H1 (cell line): ENCODE data around the gene SCG5. TPM values are rescaled to one million over a fixed set of nuclear protein-coding genes. Genes with fewer than 3 reads are reported as not detected.

Experiments
- FOSL1 ChIP-seq: IDR thresholded peaks from 2 replicates; pipeline ENCODE4 v1.6.1; 2011; ENCODE audit warnings: mild to moderate bottlenecking, low read depth, low read length, moderate library complexity; ENCODE audit not compliant: insufficient read depth
- JUND ChIP-seq: IDR thresholded peaks from 2 replicates; pipeline ENCODE4 v1.6.1; 2011; ENCODE audit warnings: mild to moderate bottlenecking, improper control_type of control experiment, low read length
- SIX5 ChIP-seq: IDR thresholded peaks from 2 replicates; pipeline ENCODE4 v1.6.1; 2011; ENCODE audit warnings: mild to moderate bottlenecking, low read depth, low read length
- polyA plus RNA-seq, 7 experiments: library from polyadenylated mRNA; depleted of rRNA in 3 of 7; stranded (reverse) in 5 of 7; unstranded in 2 of 7; fragments of >200 nt in 5 of 7; fragments of 200-250 nt in 2 of 7; gene quantifications; 1 replicate in 5 of 7; 2 replicates in 1 of 7; 4 replicates in 1 of 7; pipeline versions ENCODE4 v1.2.1 to v1.2.3, GENCODE V29; 2011 to 2013; ENCODE audit warnings: missing spikeins in 2 of 7, mixed read lengths in 2 of 7
- total RNA-seq: library from RNA; stranded (reverse); fragmentation: NEBNext Ultra II Directional; extraction: Animal tissue kit (Norgen Biotek cat#: 25700); gene quantifications from 2 replicates; pipeline ENCODE4 v1.2.1, GENCODE V29; 2021

The SCG5 gene
- total and polyA plus RNA-seq, 2 of the 8 experiments (the other 6 are each of a cell fraction or from before 2014, with no cell fraction given), result 18.7 to 19.9 TPM

GRCh38 chr15:32646291-32646690 is 4.8 kb downstream of the SCG5 start (continued):
- TF ChIP-seq FOSL1 (no peak), SIX5 (no peak), JUND (no peak)
